Endothelial cell of umbilical vein (primary cell): ENCODE results near the gene NPAS1. TPM values are rescaled to one million over a fixed set of nuclear protein-coding genes. Genes with fewer than 3 reads are reported as not detected.

Experiments
- BruUV-seq: library from RNA; stranded (reverse); fragments of 400-500 nt; replicated peaks from 2 replicates; lab custom pipeline; 2021; lab: Mats Ljungman, UMichigan
- CTCF ChIA-PET: fragments of 300-600, 350-600 bp; sonication (Branson Sonifier 250); formaldehyde crosslinking; loops from one replicate; lab custom pipeline; 2021; ENCODE audit warnings: antibody characterized with exemption, inconsistent platforms; lab: Charles Lee
- POLR2A ChIA-PET: fragments of 300-600, 350-600 bp; sonication (Branson Sonifier 250); formaldehyde crosslinking; loops from one replicate; lab custom pipeline; 2021; ENCODE audit warnings: antibody characterized with exemption, inconsistent platforms; lab: Charles Lee
- DNase-seq: peaks from one replicate; pipeline ENCODE4 v3.0.0-alpha.2; 2011; ENCODE audit warnings: low read depth, low spot score
- FAIRE-seq: peaks from 2 replicates; lab custom pipeline; 2011; peaks lifted over from hg19 to GRCh38; lab: Jason Lieb, UNC
- H2AFZ ChIP-seq: 2 replicates; pipeline ENCODE4 v1.6.0; 2012; ENCODE audit warnings: low read depth, low read length, control low read depth, inconsistent platforms
- H3K27ac ChIP-seq: 2 replicates; pipeline ENCODE4 v1.5.1; 2011; ENCODE audit warnings: low read depth, mild to moderate bottlenecking, control low read depth, low read length, moderate library complexity; ENCODE audit not compliant: insufficient read depth
- H3K27me3 ChIP-seq, 2 experiments: 2 replicates each; pipeline versions ENCODE4 v1.6.0 to v1.6.1; 2011; ENCODE audit warnings: low read length in 2 of 2, mixed read lengths in 1 of 2; ENCODE audit not compliant: control insufficient read depth in 2 of 2, insufficient read depth in 2 of 2
- H3K36me3 ChIP-seq, 2 experiments: 2 replicates in 1 of 2; 3 replicates in 1 of 2; pipeline ENCODE4 v1.5.1; 2011; ENCODE audit warnings: low read length in 2 of 2, mild to moderate bottlenecking in 1 of 2, moderate library complexity in 1 of 2; ENCODE audit not compliant: control insufficient read depth in 2 of 2, insufficient read depth in 2 of 2; ENCODE audit errors: extremely low read depth in 1 of 2
- H3K4me1 ChIP-seq: 3 replicates; pipeline ENCODE4 v1.5.1; 2011; ENCODE audit warnings: mild to moderate bottlenecking, low read length; ENCODE audit not compliant: control insufficient read depth, insufficient read depth; ENCODE audit errors: extremely low read depth
- H3K4me2 ChIP-seq: 2 replicates; pipeline ENCODE4 v1.6.1; 2011; ENCODE audit warnings: low read length, control low read depth, mixed read lengths; ENCODE audit not compliant: insufficient read depth
- H3K4me3 ChIP-seq, 3 experiments: fragments of 200-600 bp in 1 of 3; sonication (generic), shearing (Covaris generic) in 1 of 3; replicated peaks in 1 of 3; 2 replicates each; pipeline ENCODE4 v1.5.1; 2011 to 2016; ENCODE audit warnings: control low read depth in 3 of 3, low read length in 3 of 3, mild to moderate bottlenecking in 2 of 3, inconsistent platforms in 1 of 3, low read depth in 1 of 3, moderate library complexity in 1 of 3; ENCODE audit not compliant: insufficient read depth in 1 of 3
- H3K79me2 ChIP-seq: 2 replicates; pipeline ENCODE4 v1.6.0; 2012; ENCODE audit warnings: low read length, inconsistent platforms; ENCODE audit not compliant: control insufficient read depth, insufficient read depth
- H3K9ac ChIP-seq: replicated peaks from 2 replicates; pipeline ENCODE3; 2011; ENCODE audit warnings: low read length, control low read depth; ENCODE audit not compliant: insufficient read depth; ENCODE audit errors: extremely low read depth
- H3K9me1 ChIP-seq: replicated peaks from 3 replicates; pipeline ENCODE4 v1.6.0; 2011; ENCODE audit warnings: mild to moderate bottlenecking, low read length; ENCODE audit not compliant: control insufficient read depth, insufficient read depth; ENCODE audit errors: extremely low read depth
- H3K9me3 ChIP-seq: replicated peaks from 2 replicates; pipeline ENCODE4 v1.5.1; 2012; ENCODE audit warnings: low read length, inconsistent platforms; ENCODE audit not compliant: control insufficient read depth, insufficient read depth
- H4K20me1 ChIP-seq: replicated peaks from 2 replicates; pipeline ENCODE3; 2011; ENCODE audit warnings: mild to moderate bottlenecking, low read length; ENCODE audit not compliant: control insufficient read depth, insufficient read depth; ENCODE audit errors: extremely low read depth
- CTCF ChIP-seq, 2 donors: IDR thresholded peaks; 1 replicate in 1 of 2; 2 replicates in 1 of 2; pipeline ENCODE4 v1.5.1; 2011; ENCODE audit warnings: low read length in 2 of 2, mild to moderate bottlenecking in 2 of 2, moderate library complexity in 2 of 2, control low read depth in 1 of 2, inconsistent platforms in 1 of 2, low read depth in 1 of 2; ENCODE audit not compliant: insufficient read depth in 1 of 2; ENCODE audit errors: extremely low read depth in 1 of 2
- EZH2 ChIP-seq: IDR thresholded peaks from 2 replicates; pipeline ENCODE4 v1.6.1; 2012; ENCODE audit warnings: borderline replicate concordance, low read depth, mild to moderate bottlenecking, moderate library complexity, low read length, inconsistent platforms; ENCODE audit not compliant: severe bottlenecking
- FOS ChIP-seq: IDR thresholded peaks from 2 replicates; pipeline ENCODE4 v1.6.1; 2011; ENCODE audit warnings: mild to moderate bottlenecking, low read length, moderate library complexity, borderline replicate concordance; ENCODE audit not compliant: insufficient read depth
- GATA2 ChIP-seq: IDR thresholded peaks from 2 replicates; pipeline ENCODE4 v1.7.0; 2011; ENCODE audit warnings: low read depth, mild to moderate bottlenecking, moderate library complexity, mixed read lengths, low read length; ENCODE audit not compliant: insufficient read length, insufficient read depth
- JUN ChIP-seq: IDR thresholded peaks from 2 replicates; pipeline ENCODE4 v1.6.1; 2011; ENCODE audit warnings: borderline replicate concordance, low read depth; ENCODE audit not compliant: insufficient read length, insufficient read depth
- MAX ChIP-seq: IDR thresholded peaks from 2 replicates; pipeline ENCODE4 v1.6.1; 2011; ENCODE audit not compliant: insufficient read depth, insufficient read length
- MYC ChIP-seq: IDR thresholded peaks from one replicate; pipeline ENCODE4 v1.6.1; 2011; ENCODE audit warnings: mild to moderate bottlenecking, low read depth, low read length
- POLR2A ChIP-seq: IDR thresholded peaks from 2 replicates; pipeline ENCODE4 v1.6.1; 2012; ENCODE audit warnings: low read depth, mild to moderate bottlenecking, control low read depth, low read length
- POLR2AphosphoS5 ChIP-seq: IDR thresholded peaks from 2 replicates; pipeline ENCODE4 v1.6.1; 2012; ENCODE audit warnings: low read depth, mild to moderate bottlenecking, control low read depth, low read length, moderate library complexity; ENCODE audit not compliant: insufficient read depth
- dilution Hi-C: fragments of 300-500 bp; cut with MboI; formaldehyde crosslinking; loops from one replicate; pipeline ENCODE4 v1.15.0; 2019; ENCODE audit warnings: low sequenced_read_pairs; ENCODE audit not compliant: extremely low pct_ligation_motif_present
- intact Hi-C: fragments of 100-400 bp; cut with micrococcal nuclease; formaldehyde crosslinking; loops from one replicate; pipeline ENCODE4 v1.10.0; 2022
- polyA plus RNA-seq, 4 experiments: library from polyadenylated mRNA; depleted of rRNA in 3 of 4; stranded (reverse) in 3 of 4; unstranded in 1 of 4; fragments of >200 nt; gene quantifications; 2 replicates each; pipeline versions ENCODE4 v1.2.1 to v1.2.3, GENCODE V29; 2011 to 2012; ENCODE audit warnings: missing spikeins in 1 of 4
- total RNA-seq: library from RNA; stranded (reverse); gene quantifications from 2 replicates; pipeline ENCODE4 v1.2.3, GENCODE V29; 2021

Gene NPAS1
- total and polyA plus RNA-seq, 2 donors (not counting 3 experiments of a cell fraction or from before 2014, with no cell fraction given) = 0.18 to 0.62 TPM

DNA sequence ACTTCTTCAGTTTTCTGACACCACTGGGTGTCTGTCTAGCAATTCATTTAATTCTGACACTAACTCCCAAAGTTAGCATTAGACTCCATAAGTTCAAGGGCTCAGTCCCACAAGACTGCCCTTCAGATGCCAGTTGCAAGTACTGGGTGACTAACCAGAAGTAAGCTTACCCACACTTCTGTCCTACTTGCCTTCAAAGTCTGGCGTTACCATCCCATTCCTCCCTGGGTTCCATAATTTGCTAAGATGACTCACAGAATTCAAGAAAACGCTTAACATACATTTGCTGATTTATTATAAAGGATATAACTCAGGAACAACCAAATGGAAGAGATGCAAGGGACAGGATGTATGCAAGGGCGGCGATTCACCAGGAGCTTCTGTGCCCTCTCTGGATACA is 45.5 kb upstream of the NPAS1 start:
- POLR2A ChIA-PET = no interaction called here
- H3K4me1 ChIP-seq = peaks cover 39% of the 10 kb centered on the region

More for the DNA sequence above, 45.5 kb upstream of the NPAS1 start:
- no TSS peak for BruUV-seq
- dilution Hi-C loops = no loop called here
- CTCF ChIA-PET = interaction anchor here (1.2 to 3.7 kb wide), 3 partner anchors 9 to 209 kb away, joined by 3 to 58 read pairs (median 3); no protein-coding TSS in a partner anchor
- no peak for FAIRE-seq
- Histone ChIP-seq H3K36me3 (peaks cover 0 to 4% of the 10 kb centered on the region in 2 experiments), H3K79me2 (peaks cover 4% of the 10 kb centered on the region), H2AFZ (no peak overlapping the region), H3K9me3 (no peaks in the 10 kb centered on the region), H3K9ac (no peak overlapping the region), H3K4me2 (no peak overlapping the region), H3K9me1 (no peaks in the 10 kb centered on the region), H4K20me1 (no peaks in the 10 kb centered on the region), H3K27ac (no peak overlapping the region), H3K27me3 (no peaks in the 10 kb centered on the region), H3K4me3 (no peak overlapping the region)
- no peak for TF ChIP-seq MAX
- no peak for TF ChIP-seq POLR2AphosphoS5
- TF ChIP-seq JUN = no peak
- no peak for TF ChIP-seq CTCF (IDR thresholded peaks at IDR 0.05; ENCODE audit: extremely low read depth in 1 of 2, insufficient read depth in 1 of 2, low read depth in 1 of 2, low read length in 2 of 2)
- no peak for TF ChIP-seq GATA2
- no peak for TF ChIP-seq EZH2
- no peak for TF ChIP-seq FOS
- TF ChIP-seq POLR2A = no peak
- TF ChIP-seq MYC = no peak
- no peak for DNase-seq
- intact Hi-C loops = no loop called here
